GM23338 (cell line): ENCODE measurements around the gene CBFA2T3. TPM values are rescaled to one million over a fixed set of nuclear protein-coding genes. Genes with fewer than 3 reads are reported as not detected.

ENCODE experiments used
- ATAC-seq: fragments of 200-7000 bp; cut with Tn5 transposase; 3 replicates; pipeline ENCODE4 v1.9.1; 2020
- DNase-seq: peaks from one replicate; pipeline ENCODE4 v3.0.0-alpha.2; 2015; ENCODE audit warnings: low spot score
- H2AFZ ChIP-seq: fragments of 200-600 bp; sonication (generic); 2 replicates; pipeline ENCODE4 v1.8.0; 2016; ENCODE audit warnings: antibody characterized with exemption, mild to moderate bottlenecking, moderate library complexity
- H3F3A ChIP-seq: fragments of 200-600 bp; sonication (generic); replicated peaks from 2 replicates; pipeline ENCODE4 v1.8.0; 2017; ENCODE audit warnings: antibody characterized with exemption, mixed run types, low read depth
- H3K27ac ChIP-seq: fragments of 200-600 bp; sonication (generic); 2 replicates; pipeline ENCODE4 v1.6.1; 2016; ENCODE audit warnings: low read depth
- H3K27me3 ChIP-seq: fragments of 200-600 bp; sonication (generic); 2 replicates; pipeline ENCODE4 v1.8.0; 2016; ENCODE audit warnings: mild to moderate bottlenecking, mixed run types, moderate library complexity; ENCODE audit not compliant: insufficient read depth
- H3K36me3 ChIP-seq: fragments of 200-600 bp; sonication (generic); 2 replicates; pipeline ENCODE4 v1.8.0; 2016; ENCODE audit warnings: mild to moderate bottlenecking; ENCODE audit not compliant: insufficient read depth
- H3K4me1 ChIP-seq: fragments of 200-600 bp; sonication (generic); 2 replicates; pipeline ENCODE4 v1.8.0; 2016; ENCODE audit warnings: mild to moderate bottlenecking, moderate library complexity; ENCODE audit not compliant: insufficient read depth
- H3K4me2 ChIP-seq: fragments of 200-600 bp; sonication (generic); 2 replicates; pipeline ENCODE4 v1.7.1; 2017; ENCODE audit warnings: mixed run types
- H3K4me3 ChIP-seq: fragments of 200-600 bp; sonication (generic); 2 replicates; pipeline ENCODE4 v1.6.1; 2016; ENCODE audit warnings: mixed run types
- H3K79me2 ChIP-seq: fragments of 200-600 bp; sonication (generic); replicated peaks from 2 replicates; pipeline ENCODE4 v1.8.0; 2017; ENCODE audit warnings: mild to moderate bottlenecking; ENCODE audit not compliant: insufficient read depth
- H3K9me2 ChIP-seq: fragments of 200-600 bp; sonication (generic); 2 replicates; pipeline ENCODE4 v1.8.0; 2017; ENCODE audit not compliant: insufficient read depth
- H4K20me1 ChIP-seq: fragments of 200-600 bp; sonication (generic); replicated peaks from 2 replicates; pipeline ENCODE4 v1.8.0; 2017; ENCODE audit warnings: mild to moderate bottlenecking; ENCODE audit not compliant: insufficient read depth
- H3K27ac Mint-ChIP-seq: 2 replicates; pipeline ENCODE4 v1.8.0; 2020; ENCODE audit warnings: inconsistent platforms, mild to moderate bottlenecking, moderate library complexity, mixed read lengths
- H3K27me3 Mint-ChIP-seq: 3 replicates; pipeline ENCODE4 v1.8.0; 2022; ENCODE audit warnings: low read depth, mild to moderate bottlenecking, moderate library complexity, mixed read lengths, inconsistent platforms; ENCODE audit not compliant: insufficient read depth, poor library complexity
- H3K36me3 Mint-ChIP-seq: 3 replicates; pipeline ENCODE4 v1.8.0; 2021; ENCODE audit warnings: low read depth, mild to moderate bottlenecking, inconsistent platforms, moderate library complexity, mixed read lengths
- H3K4me1 Mint-ChIP-seq: 3 replicates; pipeline ENCODE4 v1.8.0; 2020; ENCODE audit warnings: mild to moderate bottlenecking, inconsistent platforms, mixed read lengths
- H3K4me3 Mint-ChIP-seq: 3 replicates; pipeline ENCODE4 v1.8.0; 2021; ENCODE audit warnings: moderate library complexity, mild to moderate bottlenecking, inconsistent platforms, mixed read lengths
- H3K9me3 Mint-ChIP-seq: 3 replicates; pipeline ENCODE4 v1.8.0; 2020; ENCODE audit warnings: moderate library complexity, mild to moderate bottlenecking, inconsistent platforms, mixed read lengths
- CREB1 ChIP-seq: fragments of 250-450 bp; sonication (Bioruptor Pico); IDR thresholded peaks from 2 replicates; pipeline ENCODE4 v1.5.0; 2020; ENCODE audit warnings: low read depth, mild to moderate bottlenecking, moderate library complexity
- EZH2phosphoT487 ChIP-seq: fragments of 200-600 bp; sonication (generic); IDR thresholded peaks from one replicate; pipeline ENCODE4 v1.8.1; 2018; ENCODE audit warnings: antibody characterized with exemption; ENCODE audit not compliant: unreplicated experiment
- JUNB ChIP-seq: IDR thresholded peaks from one replicate; pipeline ENCODE4 v1.6.1; 2016; ENCODE audit warnings: antibody characterized with exemption; ENCODE audit not compliant: unreplicated experiment
- POLR2AphosphoS5 ChIP-seq: IDR thresholded peaks from 2 replicates; pipeline ENCODE4 v1.6.1; 2016; ENCODE audit warnings: antibody characterized with exemption, low read depth
- STAT1 ChIP-seq: IDR thresholded peaks from one replicate; pipeline ENCODE4 v1.6.1; 2016; ENCODE audit warnings: antibody characterized with exemption; ENCODE audit not compliant: unreplicated experiment
- ZNF114 ChIP-seq: fragments of 250-450 bp; sonication (Bioruptor Pico); IDR thresholded peaks from 2 replicates; pipeline ENCODE4 v1.5.0; 2020; ENCODE audit warnings: mild to moderate bottlenecking, moderate library complexity
- ZNF331 ChIP-seq: fragments of 250-450 bp; sonication (Bioruptor Pico); IDR thresholded peaks from 2 replicates; pipeline ENCODE4 v1.5.0; 2020; ENCODE audit warnings: low read depth, mild to moderate bottlenecking, moderate library complexity
- polyA plus RNA-seq: library from polyadenylated mRNA; unstranded; fragments of >200 nt; fragmentation: Nextera tagmentation; extraction: Ambion mirVana; gene quantifications from 2 replicates; pipeline ENCODE4 v1.2.1, GENCODE V29; 2016
- total RNA-seq: library from RNA; depleted of rRNA; stranded (reverse); fragments of >200 nt; shearing (Covaris generic); gene quantifications from 2 replicates; pipeline ENCODE4 v1.2.3, GENCODE V29; 2014
- TF ChIP-seq, protein P1 (sequence below): fragments of 250-450 bp; sonication (Bioruptor Pico); IDR thresholded peaks from 2 replicates; pipeline ENCODE4 v1.5.0; 2020; ENCODE audit warnings: mild to moderate bottlenecking, moderate library complexity
- TF ChIP-seq, protein P2 (sequence below): IDR thresholded peaks from one replicate; pipeline ENCODE4 v1.6.1; 2018; ENCODE audit warnings: antibody characterized with exemption; ENCODE audit not compliant: unreplicated experiment
- TF ChIP-seq, protein P3 (sequence below), 2 experiments: fragments of 200-600 bp in 1 of 2; sonication (generic) in 1 of 2; conservative IDR thresholded peaks; 2 replicates each; pipeline versions ENCODE4 v1.5.1 to v1.6.1; 2016 to 2017; ENCODE audit warnings: antibody characterized with exemption in 2 of 2, low read depth in 2 of 2, mild to moderate bottlenecking in 2 of 2, moderate library complexity in 1 of 2
- TF ChIP-seq, protein P4 (sequence below): IDR thresholded peaks from 2 replicates; pipeline ENCODE4 v1.6.1; 2016; ENCODE audit warnings: antibody characterized with exemption

CBFA2T3 gene
- total and polyA plus RNA-seq, 2 experiments from 2014 or later, result 0.87 to 1.5 TPM

DNA sequence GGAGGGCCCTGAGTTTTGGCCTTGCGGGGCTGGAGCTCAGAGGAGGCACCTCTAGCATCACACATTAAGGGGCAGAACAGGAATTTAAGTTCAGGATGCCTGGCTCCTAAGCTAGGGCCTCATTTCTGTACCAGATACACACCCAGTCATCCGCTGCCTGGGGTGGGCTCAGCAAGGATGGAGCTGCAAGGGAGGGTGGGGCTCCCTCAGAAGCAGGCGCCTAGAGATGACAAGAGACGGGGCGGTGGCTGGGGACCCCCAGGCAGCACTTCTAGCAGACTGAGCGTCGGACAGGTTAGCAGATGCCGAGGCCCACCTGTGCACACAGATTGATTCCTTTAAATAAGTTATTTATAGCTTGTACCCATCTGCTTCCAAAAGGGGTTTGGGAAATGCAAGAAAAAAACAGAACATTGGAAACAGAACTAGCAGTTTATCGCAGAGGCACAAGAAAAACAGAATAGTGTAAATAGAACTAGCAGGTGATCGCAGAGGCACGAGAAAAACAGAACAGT, 47.6 kb upstream of the CBFA2T3 start (continued):
- TF ChIP-seq, protein P1, sequence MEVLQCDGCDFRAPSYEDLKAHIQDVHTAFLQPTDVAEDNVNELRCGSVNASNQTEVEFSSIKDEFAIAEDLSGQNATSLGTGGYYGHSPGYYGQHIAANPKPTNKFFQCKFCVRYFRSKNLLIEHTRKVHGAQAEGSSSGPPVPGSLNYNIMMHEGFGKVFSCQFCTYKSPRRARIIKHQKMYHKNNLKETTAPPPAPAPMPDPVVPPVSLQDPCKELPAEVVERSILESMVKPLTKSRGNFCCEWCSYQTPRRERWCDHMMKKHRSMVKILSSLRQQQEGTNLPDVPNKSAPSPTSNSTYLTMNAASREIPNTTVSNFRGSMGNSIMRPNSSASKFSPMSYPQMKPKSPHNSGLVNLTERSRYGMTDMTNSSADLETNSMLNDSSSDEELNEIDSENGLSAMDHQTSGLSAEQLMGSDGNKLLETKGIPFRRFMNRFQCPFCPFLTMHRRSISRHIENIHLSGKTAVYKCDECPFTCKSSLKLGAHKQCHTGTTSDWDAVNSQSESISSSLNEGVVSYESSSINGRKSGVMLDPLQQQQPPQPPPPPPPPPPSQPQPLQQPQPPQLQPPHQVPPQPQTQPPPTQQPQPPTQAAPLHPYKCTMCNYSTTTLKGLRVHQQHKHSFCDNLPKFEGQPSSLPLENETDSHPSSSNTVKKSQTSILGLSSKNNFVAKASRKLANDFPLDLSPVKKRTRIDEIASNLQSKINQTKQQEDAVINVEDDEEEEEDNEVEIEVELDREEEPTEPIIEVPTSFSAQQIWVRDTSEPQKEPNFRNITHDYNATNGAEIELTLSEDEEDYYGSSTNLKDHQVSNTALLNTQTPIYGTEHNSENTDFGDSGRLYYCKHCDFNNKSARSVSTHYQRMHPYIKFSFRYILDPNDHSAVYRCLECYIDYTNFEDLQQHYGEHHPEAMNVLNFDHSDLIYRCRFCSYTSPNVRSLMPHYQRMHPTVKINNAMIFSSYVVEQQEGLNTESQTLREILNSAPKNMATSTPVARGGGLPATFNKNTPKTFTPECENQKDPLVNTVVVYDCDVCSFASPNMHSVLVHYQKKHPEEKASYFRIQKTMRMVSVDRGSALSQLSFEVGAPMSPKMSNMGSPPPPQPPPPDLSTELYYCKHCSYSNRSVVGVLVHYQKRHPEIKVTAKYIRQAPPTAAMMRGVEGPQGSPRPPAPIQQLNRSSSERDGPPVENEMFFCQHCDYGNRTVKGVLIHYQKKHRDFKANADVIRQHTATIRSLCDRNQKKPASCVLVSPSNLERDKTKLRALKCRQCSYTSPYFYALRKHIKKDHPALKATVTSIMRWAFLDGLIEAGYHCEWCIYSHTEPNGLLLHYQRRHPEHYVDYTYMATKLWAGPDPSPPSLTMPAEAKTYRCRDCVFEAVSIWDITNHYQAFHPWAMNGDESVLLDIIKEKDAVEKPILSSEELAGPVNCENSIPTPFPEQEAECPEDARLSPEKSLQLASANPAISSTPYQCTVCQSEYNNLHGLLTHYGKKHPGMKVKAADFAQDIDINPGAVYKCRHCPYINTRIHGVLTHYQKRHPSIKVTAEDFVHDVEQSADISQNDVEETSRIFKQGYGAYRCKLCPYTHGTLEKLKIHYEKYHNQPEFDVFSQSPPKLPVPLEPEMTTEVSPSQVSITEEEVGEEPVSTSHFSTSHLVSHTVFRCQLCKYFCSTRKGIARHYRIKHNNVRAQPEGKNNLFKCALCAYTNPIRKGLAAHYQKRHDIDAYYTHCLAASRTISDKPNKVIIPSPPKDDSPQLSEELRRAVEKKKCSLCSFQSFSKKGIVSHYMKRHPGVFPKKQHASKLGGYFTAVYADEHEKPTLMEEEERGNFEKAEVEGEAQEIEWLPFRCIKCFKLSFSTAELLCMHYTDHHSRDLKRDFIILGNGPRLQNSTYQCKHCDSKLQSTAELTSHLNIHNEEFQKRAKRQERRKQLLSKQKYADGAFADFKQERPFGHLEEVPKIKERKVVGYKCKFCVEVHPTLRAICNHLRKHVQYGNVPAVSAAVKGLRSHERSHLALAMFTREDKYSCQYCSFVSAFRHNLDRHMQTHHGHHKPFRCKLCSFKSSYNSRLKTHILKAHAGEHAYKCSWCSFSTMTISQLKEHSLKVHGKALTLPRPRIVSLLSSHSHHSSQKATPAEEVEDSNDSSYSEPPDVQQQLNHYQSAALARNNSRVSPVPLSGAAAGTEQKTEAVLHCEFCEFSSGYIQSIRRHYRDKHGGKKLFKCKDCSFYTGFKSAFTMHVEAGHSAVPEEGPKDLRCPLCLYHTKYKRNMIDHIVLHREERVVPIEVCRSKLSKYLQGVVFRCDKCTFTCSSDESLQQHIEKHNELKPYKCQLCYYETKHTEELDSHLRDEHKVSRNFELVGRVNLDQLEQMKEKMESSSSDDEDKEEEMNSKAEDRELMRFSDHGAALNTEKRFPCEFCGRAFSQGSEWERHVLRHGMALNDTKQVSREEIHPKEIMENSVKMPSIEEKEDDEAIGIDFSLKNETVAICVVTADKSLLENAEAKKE (CRISPR knock-in tag), result no peak
- TF ChIP-seq STAT1 (no peak), CREB1 (CRISPR knock-in tag) (no peak), ZNF114 (CRISPR knock-in tag) (no peak), JUNB (no peak), ZNF331 (CRISPR knock-in tag) (no peak), EZH2phosphoT487 (no peak)

DNA sequence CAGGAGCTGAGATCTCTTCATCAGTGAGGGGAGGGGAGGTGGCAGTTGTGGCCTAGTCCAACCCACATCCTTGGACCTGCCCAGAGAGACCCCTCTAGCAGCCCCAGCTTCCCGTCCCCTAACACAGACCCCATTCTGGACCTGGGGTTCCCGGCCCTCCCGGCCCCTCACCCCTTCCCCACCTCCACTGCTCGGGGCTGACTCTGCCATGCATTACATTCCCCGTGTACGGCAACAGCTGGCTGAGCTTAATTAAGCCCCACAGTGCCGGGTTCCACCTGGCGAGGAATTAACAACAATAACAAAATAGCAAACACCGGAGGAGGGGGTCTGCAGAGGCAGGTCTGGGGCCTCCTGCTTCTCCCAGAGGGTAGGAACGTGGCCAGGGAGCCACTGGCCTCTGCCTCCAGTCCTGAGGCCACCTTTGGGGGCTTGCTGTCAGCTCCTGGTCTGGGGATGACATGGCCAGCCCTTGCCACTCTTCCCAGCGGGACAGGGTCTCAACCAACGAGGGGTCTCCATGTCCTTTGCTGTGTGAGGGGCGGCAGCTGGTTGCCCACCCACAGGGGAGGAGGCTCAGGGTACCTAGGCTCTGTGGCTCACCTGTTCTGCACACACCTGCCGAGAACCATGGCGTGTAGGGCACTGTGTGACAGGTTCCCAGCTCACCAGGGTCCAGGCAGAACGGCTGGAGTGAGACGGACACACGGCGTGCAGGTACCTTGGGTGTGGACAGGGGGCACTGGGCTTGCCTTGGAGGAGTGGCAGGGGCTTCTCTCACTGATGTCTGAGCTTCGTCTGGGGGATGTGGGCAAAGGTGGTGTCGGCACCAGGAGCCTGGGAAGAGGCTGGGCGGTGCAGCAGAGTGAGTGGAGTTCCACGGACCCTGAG, 46.9 kb upstream of the CBFA2T3 start:
- Histone ChIP-seq H3K36me3 (no peaks in the 10 kb centered on the region), H4K20me1 (no peaks in the 10 kb centered on the region), H3F3A (no peaks in the 10 kb centered on the region), H3K27me3 (no peaks in the 10 kb centered on the region), H2AFZ (no peak overlapping the region), H3K4me3 (no peak overlapping the region), H3K4me1 (no peaks in the 10 kb centered on the region), H3K79me2 (no peaks in the 10 kb centered on the region), H3K4me2 (no peak overlapping the region), H3K27ac (no peak overlapping the region), H3K9me2 (no peaks in the 10 kb centered on the region)
- DNase-seq (no peak), ATAC-seq (no peak)
- Mint-ChIP-seq H3K4me3 (no peak overlapping the region), H3K9me3 (no peaks in the 10 kb centered on the region; the same call in 2 of the 3 replicates), H3K27ac (no peak overlapping the region), H3K4me1 (0 out of 3 replicates have a peak, but pooled peaks cover 2% of the 10 kb centered on the region), H3K27me3 (peaks cover 4% of the 10 kb centered on the region), H3K36me3 (no peaks in the 10 kb centered on the region)
- TF ChIP-seq, protein P2, sequence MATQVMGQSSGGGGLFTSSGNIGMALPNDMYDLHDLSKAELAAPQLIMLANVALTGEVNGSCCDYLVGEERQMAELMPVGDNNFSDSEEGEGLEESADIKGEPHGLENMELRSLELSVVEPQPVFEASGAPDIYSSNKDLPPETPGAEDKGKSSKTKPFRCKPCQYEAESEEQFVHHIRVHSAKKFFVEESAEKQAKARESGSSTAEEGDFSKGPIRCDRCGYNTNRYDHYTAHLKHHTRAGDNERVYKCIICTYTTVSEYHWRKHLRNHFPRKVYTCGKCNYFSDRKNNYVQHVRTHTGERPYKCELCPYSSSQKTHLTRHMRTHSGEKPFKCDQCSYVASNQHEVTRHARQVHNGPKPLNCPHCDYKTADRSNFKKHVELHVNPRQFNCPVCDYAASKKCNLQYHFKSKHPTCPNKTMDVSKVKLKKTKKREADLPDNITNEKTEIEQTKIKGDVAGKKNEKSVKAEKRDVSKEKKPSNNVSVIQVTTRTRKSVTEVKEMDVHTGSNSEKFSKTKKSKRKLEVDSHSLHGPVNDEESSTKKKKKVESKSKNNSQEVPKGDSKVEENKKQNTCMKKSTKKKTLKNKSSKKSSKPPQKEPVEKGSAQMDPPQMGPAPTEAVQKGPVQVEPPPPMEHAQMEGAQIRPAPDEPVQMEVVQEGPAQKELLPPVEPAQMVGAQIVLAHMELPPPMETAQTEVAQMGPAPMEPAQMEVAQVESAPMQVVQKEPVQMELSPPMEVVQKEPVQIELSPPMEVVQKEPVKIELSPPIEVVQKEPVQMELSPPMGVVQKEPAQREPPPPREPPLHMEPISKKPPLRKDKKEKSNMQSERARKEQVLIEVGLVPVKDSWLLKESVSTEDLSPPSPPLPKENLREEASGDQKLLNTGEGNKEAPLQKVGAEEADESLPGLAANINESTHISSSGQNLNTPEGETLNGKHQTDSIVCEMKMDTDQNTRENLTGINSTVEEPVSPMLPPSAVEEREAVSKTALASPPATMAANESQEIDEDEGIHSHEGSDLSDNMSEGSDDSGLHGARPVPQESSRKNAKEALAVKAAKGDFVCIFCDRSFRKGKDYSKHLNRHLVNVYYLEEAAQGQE, result no peak
- no peak for TF ChIP-seq ZNF331 (CRISPR knock-in tag)
- no peak for TF ChIP-seq POLR2AphosphoS5
- TF ChIP-seq, protein P3, sequence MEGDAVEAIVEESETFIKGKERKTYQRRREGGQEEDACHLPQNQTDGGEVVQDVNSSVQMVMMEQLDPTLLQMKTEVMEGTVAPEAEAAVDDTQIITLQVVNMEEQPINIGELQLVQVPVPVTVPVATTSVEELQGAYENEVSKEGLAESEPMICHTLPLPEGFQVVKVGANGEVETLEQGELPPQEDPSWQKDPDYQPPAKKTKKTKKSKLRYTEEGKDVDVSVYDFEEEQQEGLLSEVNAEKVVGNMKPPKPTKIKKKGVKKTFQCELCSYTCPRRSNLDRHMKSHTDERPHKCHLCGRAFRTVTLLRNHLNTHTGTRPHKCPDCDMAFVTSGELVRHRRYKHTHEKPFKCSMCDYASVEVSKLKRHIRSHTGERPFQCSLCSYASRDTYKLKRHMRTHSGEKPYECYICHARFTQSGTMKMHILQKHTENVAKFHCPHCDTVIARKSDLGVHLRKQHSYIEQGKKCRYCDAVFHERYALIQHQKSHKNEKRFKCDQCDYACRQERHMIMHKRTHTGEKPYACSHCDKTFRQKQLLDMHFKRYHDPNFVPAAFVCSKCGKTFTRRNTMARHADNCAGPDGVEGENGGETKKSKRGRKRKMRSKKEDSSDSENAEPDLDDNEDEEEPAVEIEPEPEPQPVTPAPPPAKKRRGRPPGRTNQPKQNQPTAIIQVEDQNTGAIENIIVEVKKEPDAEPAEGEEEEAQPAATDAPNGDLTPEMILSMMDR (conservative IDR thresholded peaks at IDR 0.05; ENCODE audit: low read depth in 2 of 2), result no peak
- no peak for TF ChIP-seq STAT1
- TF ChIP-seq, protein P4, sequence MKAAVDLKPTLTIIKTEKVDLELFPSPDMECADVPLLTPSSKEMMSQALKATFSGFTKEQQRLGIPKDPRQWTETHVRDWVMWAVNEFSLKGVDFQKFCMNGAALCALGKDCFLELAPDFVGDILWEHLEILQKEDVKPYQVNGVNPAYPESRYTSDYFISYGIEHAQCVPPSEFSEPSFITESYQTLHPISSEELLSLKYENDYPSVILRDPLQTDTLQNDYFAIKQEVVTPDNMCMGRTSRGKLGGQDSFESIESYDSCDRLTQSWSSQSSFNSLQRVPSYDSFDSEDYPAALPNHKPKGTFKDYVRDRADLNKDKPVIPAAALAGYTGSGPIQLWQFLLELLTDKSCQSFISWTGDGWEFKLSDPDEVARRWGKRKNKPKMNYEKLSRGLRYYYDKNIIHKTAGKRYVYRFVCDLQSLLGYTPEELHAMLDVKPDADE, result no peak
